ENCODE data around the gene RIN3. TPM values are rescaled to one million over a fixed set of nuclear protein-coding genes. Genes with fewer than 3 reads are reported as not detected.

RIN3 gene
- total RNA-seq, 1 donor from 2014 or later, result 12.7 TPM

GRCh38 chr14:92466059-92466458, 47.5 kb upstream of the RIN3 start:
- TF ChIP-seq CTCF (conservative IDR thresholded peaks at IDR 0.05), result no peak
- Mint-ChIP-seq H3K27ac (ENCODE audit: unreplicated experiment) (no peak overlapping the region), H3K27me3 (ENCODE audit: low read depth) (no peaks in the 10 kb centered on the region), H3K4me1 (no peaks in the 10 kb centered on the region), H3K4me3 (no peak overlapping the region), H3K36me3 (ENCODE audit: low read depth) (peaks cover 2% of the 10 kb centered on the region), H3K9me3 (peaks cover 9% of the 10 kb centered on the region)
- DNase-seq (ENCODE audit: low read depth, low spot score), result no peak

GRCh38 chr14:92469515-92469914, 44.1 kb upstream of the RIN3 start:
- Mint-ChIP-seq H3K27ac (ENCODE audit: unreplicated experiment) (no peak overlapping the region), H3K36me3 (ENCODE audit: low read depth) (peaks cover 2% of the 10 kb centered on the region), H3K4me1 (no peaks in the 10 kb centered on the region), H3K4me3 (no peak overlapping the region), H3K27me3 (ENCODE audit: low read depth) (peaks cover 14% of the 10 kb centered on the region), H3K9me3 (peaks cover 9% of the 10 kb centered on the region)
- no peak for DNase-seq (ENCODE audit: low read depth, low spot score)
- no peak for TF ChIP-seq CTCF (conservative IDR thresholded peaks at IDR 0.05)

GRCh38 chr14:92470215-92470614, 43.4 kb upstream of the RIN3 start:
- Mint-ChIP-seq H3K27ac (ENCODE audit: unreplicated experiment) (no peak overlapping the region), H3K4me1 (no peaks in the 10 kb centered on the region), H3K9me3 (peaks cover 9% of the 10 kb centered on the region), H3K4me3 (no peak overlapping the region), H3K36me3 (ENCODE audit: low read depth) (peaks cover 2% of the 10 kb centered on the region), H3K27me3 (ENCODE audit: low read depth) (peaks cover 14% of the 10 kb centered on the region)
- TF ChIP-seq CTCF (conservative IDR thresholded peaks at IDR 0.05), result no peak
- no peak for DNase-seq (ENCODE audit: low read depth, low spot score)

- H3K27ac Mint-ChIP-seq (ENCODE audit: unreplicated experiment), result no peak overlapping the region
- peaks cover 2% of the 10 kb centered on the region for H3K36me3 Mint-ChIP-seq (ENCODE audit: low read depth)
- TF ChIP-seq CTCF (conservative IDR thresholded peaks at IDR 0.05), result no peak
- no peaks in the 10 kb centered on the region for H3K4me1 Mint-ChIP-seq
- H3K27me3 Mint-ChIP-seq (ENCODE audit: low read depth), result peaks cover 14% of the 10 kb centered on the region
- H3K9me3 Mint-ChIP-seq, result peaks cover 9% of the 10 kb centered on the region
- no peak overlapping the region for H3K4me3 Mint-ChIP-seq
- no peak for DNase-seq (ENCODE audit: low read depth, low spot score)
Observed at GRCh38 chr14:92470811-92471210, 42.8 kb upstream of the RIN3 start.

GRCh38 chr14:92471919-92472318, 41.7 kb upstream of the RIN3 start:
- Mint-ChIP-seq H3K4me3 (no peak overlapping the region), H3K27ac (ENCODE audit: unreplicated experiment) (no peak overlapping the region), H3K27me3 (ENCODE audit: low read depth) (peaks cover 14% of the 10 kb centered on the region), H3K36me3 (ENCODE audit: low read depth) (peaks cover 2% of the 10 kb centered on the region), H3K4me1 (no peaks in the 10 kb centered on the region), H3K9me3 (peaks cover 9% of the 10 kb centered on the region)
- DNase-seq (ENCODE audit: low read depth, low spot score), result no peak
- no peak for TF ChIP-seq CTCF (conservative IDR thresholded peaks at IDR 0.05)

GRCh38 chr14:92472860-92473259, 40.7 kb upstream of the RIN3 start:
- no peak for DNase-seq (ENCODE audit: low read depth, low spot score)
- Mint-ChIP-seq H3K4me3 (no peak overlapping the region), H3K27ac (ENCODE audit: unreplicated experiment) (no peak overlapping the region), H3K9me3 (peaks cover 6% of the 10 kb centered on the region), H3K36me3 (ENCODE audit: low read depth) (no peaks in the 10 kb centered on the region), H3K27me3 (ENCODE audit: low read depth) (peaks cover 14% of the 10 kb centered on the region), H3K4me1 (no peaks in the 10 kb centered on the region)
- TF ChIP-seq CTCF (conservative IDR thresholded peaks at IDR 0.05), result no peak

Data from neural crest cell (in vitro differentiated cells).